Neuronal stem cell (in vitro differentiated cells): ENCODE results near the gene COL28A1.

ENCODE experiments used
- DNase-seq: peaks from one replicate; pipeline ENCODE4 v3.0.0-alpha.2; 2013; ENCODE audit warnings: low spot score
- H2AFZ ChIP-seq: one replicate; pipeline ENCODE4 v1.6.1; 2013; ENCODE audit warnings: mild to moderate bottlenecking, low read length, inconsistent platforms
- H2AK5ac ChIP-seq: 2 replicates; pipeline ENCODE4 v1.6.1; 2013; ENCODE audit warnings: low read depth, mild to moderate bottlenecking, inconsistent platforms, low read length, moderate library complexity, mixed read lengths
- H2BK120ac ChIP-seq: 2 replicates; pipeline ENCODE4 v1.6.1; 2013; ENCODE audit warnings: low read depth, mild to moderate bottlenecking, inconsistent platforms, low read length, moderate library complexity, mixed read lengths
- H2BK12ac ChIP-seq: one replicate; pipeline ENCODE4 v1.6.1; 2013; ENCODE audit warnings: low read length, inconsistent platforms
- H2BK15ac ChIP-seq: 2 replicates; pipeline ENCODE4 v1.6.1; 2013; ENCODE audit warnings: mild to moderate bottlenecking, low read length, inconsistent platforms, mixed read lengths
- H2BK5ac ChIP-seq: one replicate; pipeline ENCODE4 v1.6.1; 2013; ENCODE audit warnings: inconsistent platforms, mild to moderate bottlenecking, low read length, moderate library complexity
- H3K14ac ChIP-seq: one replicate; pipeline ENCODE4 v1.6.1; 2013; ENCODE audit warnings: low read length, inconsistent platforms
- H3K18ac ChIP-seq: 2 replicates; pipeline ENCODE4 v1.6.1; 2013; ENCODE audit warnings: low read length, inconsistent platforms
- H3K23ac ChIP-seq: 2 replicates; pipeline ENCODE4 v1.6.1; 2013; ENCODE audit warnings: low read depth, mild to moderate bottlenecking, mixed read lengths, low read length, inconsistent platforms; ENCODE audit not compliant: poor library complexity
- H3K27ac ChIP-seq: replicated peaks from 3 replicates; pipeline ENCODE4 v1.5.1; 2013; ENCODE audit warnings: low read length, inconsistent platforms
- H3K27me3 ChIP-seq, 3 experiments: 2 replicates each; pipeline ENCODE4 v1.6.1; 2013; ENCODE audit warnings: low read length in 3 of 3, mild to moderate bottlenecking in 2 of 3, inconsistent platforms in 1 of 3, low read depth in 1 of 3, mixed read lengths in 1 of 3, moderate library complexity in 1 of 3; ENCODE audit not compliant: control insufficient read depth in 3 of 3, insufficient read depth in 3 of 3
- H3K36me3 ChIP-seq, 2 donors: replicated peaks in 1 of 2; 2 replicates each; pipeline ENCODE4 v1.6.1; 2013; ENCODE audit warnings: low read length in 2 of 2; ENCODE audit not compliant: control insufficient read depth in 2 of 2, insufficient read depth in 2 of 2
- H3K4ac ChIP-seq: 2 replicates; pipeline ENCODE4 v1.6.1; 2013; ENCODE audit warnings: inconsistent platforms, mild to moderate bottlenecking, low read length, moderate library complexity
- H3K4me1 ChIP-seq, 2 donors: 1 replicate in 1 of 2; 2 replicates in 1 of 2; pipeline ENCODE4 v1.6.1; 2013; ENCODE audit warnings: low read length in 2 of 2, low read depth in 1 of 2; ENCODE audit not compliant: control insufficient read depth in 2 of 2, insufficient read depth in 1 of 2
- H3K4me2 ChIP-seq: one replicate; pipeline ENCODE4 v1.6.1; 2013; ENCODE audit warnings: mild to moderate bottlenecking, low read length, inconsistent platforms; ENCODE audit not compliant: insufficient read depth, poor library complexity, severe bottlenecking
- H3K4me3 ChIP-seq, 2 donors: 2 replicates each; pipeline ENCODE4 v1.5.1; 2013; ENCODE audit warnings: low read length in 2 of 2, mild to moderate bottlenecking in 2 of 2, inconsistent platforms in 1 of 2, moderate library complexity in 1 of 2
- H3K79me1 ChIP-seq: one replicate; pipeline ENCODE4 v1.6.1; 2013; ENCODE audit warnings: low read depth, mild to moderate bottlenecking, inconsistent platforms, low read length, moderate library complexity
- H3K9ac ChIP-seq: one replicate; pipeline ENCODE4 v1.6.1; 2013; ENCODE audit warnings: mild to moderate bottlenecking, low read depth, low read length, inconsistent platforms; ENCODE audit not compliant: poor library complexity
- H3K9me3 ChIP-seq, 2 donors: replicated peaks in 1 of 2; 2 replicates each; pipeline versions ENCODE3 to v1.6.1; 2013; ENCODE audit warnings: low read length in 2 of 2, mild to moderate bottlenecking in 2 of 2, inconsistent platforms in 1 of 2, low read depth in 1 of 2, mixed read lengths in 1 of 2, moderate library complexity in 1 of 2; ENCODE audit not compliant: control insufficient read depth in 2 of 2, insufficient read depth in 1 of 2
- H4K8ac ChIP-seq: one replicate; pipeline ENCODE4 v1.6.1; 2013; ENCODE audit warnings: low read depth, mild to moderate bottlenecking, inconsistent platforms, low read length, moderate library complexity
- H4K91ac ChIP-seq: one replicate; pipeline ENCODE4 v1.6.1; 2013; ENCODE audit warnings: low read length, low read depth, mild to moderate bottlenecking, inconsistent platforms; ENCODE audit not compliant: poor library complexity
- WGBS, 2 donors: extraction: QIAGEN DNeasy Blood & Tissue Kit; methylation state at CpG; one replicate each; pipeline ENCODE4 v1.1.7; 2013; ENCODE audit warnings: missing lambda C conversion rate in 2 of 2, mixed read lengths in 1 of 2; ENCODE audit not compliant: insufficient read length in 2 of 2, insufficient replicate concordance in 1 of 2; ENCODE audit errors: extremely low coverage in 2 of 2; 5-methylcytosine and 5-hydroxymethylcytosine counted together

COL28A1 gene

GRCh38 chr7:7312323-7312722 is 223.3 kb downstream of the COL28A1 start:
- Histone ChIP-seq H3K27ac (no peak overlapping the region), H3K4me3 (no peak overlapping the region), H2AK5ac (no peak overlapping the region), H3K4me1 (no peaks in the 10 kb centered on the region), H3K4me2 (no peak overlapping the region), H3K23ac (no peak overlapping the region), H2BK5ac (no peak overlapping the region), H2BK12ac (no peak overlapping the region), H3K36me3 (no peaks in the 10 kb centered on the region), H4K91ac (no peak overlapping the region), H3K27me3 (no peaks in the 10 kb centered on the region), H3K4ac (no peak overlapping the region), H4K8ac (no peak overlapping the region), H2BK120ac (no peak overlapping the region), H3K79me1 (no peaks in the 10 kb centered on the region), H3K9me3 (no peaks in the 10 kb centered on the region), H3K9ac (no peak overlapping the region), H2AFZ (no peak overlapping the region), H2BK15ac (no peak overlapping the region), H3K18ac (no peak overlapping the region), H3K14ac (no peak overlapping the region)
- WGBS, 2 donors: no CpG with 5 or more reads among the region's 2 CpGs
- no peak for DNase-seq

- H2BK5ac ChIP-seq: no peak overlapping the region
- H3K4ac ChIP-seq: no peak overlapping the region
- no peak overlapping the region for H3K9ac ChIP-seq
- H3K9me3 ChIP-seq: no peaks in the 10 kb centered on the region
- no peaks in the 10 kb centered on the region for H3K36me3 ChIP-seq
- H3K18ac ChIP-seq: no peak overlapping the region
- H3K23ac ChIP-seq: no peak overlapping the region
- no peak overlapping the region for H2AFZ ChIP-seq
- H4K8ac ChIP-seq: no peak overlapping the region
- no CpG with 5 or more reads among the region's 2 CpGs for WGBS, 2 donors
- H3K27me3 ChIP-seq: no peaks in the 10 kb centered on the region
- no peak overlapping the region for H3K27ac ChIP-seq
- H3K4me1 ChIP-seq: no peaks in the 10 kb centered on the region
- no peak overlapping the region for H2BK15ac ChIP-seq
- no peak overlapping the region for H4K91ac ChIP-seq
- no peak overlapping the region for H2BK120ac ChIP-seq
- no peak overlapping the region for H2AK5ac ChIP-seq
- H3K14ac ChIP-seq: no peak overlapping the region
- H2BK12ac ChIP-seq: no peak overlapping the region
- H3K79me1 ChIP-seq: no peaks in the 10 kb centered on the region
- no peak for DNase-seq
- no peak overlapping the region for H3K4me2 ChIP-seq
- no peak overlapping the region for H3K4me3 ChIP-seq
These were observed 224.7 kb downstream of the COL28A1 start for GRCh38 chr7:7311001-7311400.

- Histone ChIP-seq H3K9me3 (no peaks in the 10 kb centered on the region), H2BK15ac (no peak overlapping the region), H3K4ac (no peak overlapping the region), H2BK120ac (no peak overlapping the region), H3K27ac (no peak overlapping the region), H4K91ac (no peak overlapping the region), H3K4me2 (no peak overlapping the region), H2AFZ (no peak overlapping the region), H3K14ac (no peak overlapping the region), H2BK12ac (no peak overlapping the region), H3K18ac (no peak overlapping the region), H3K79me1 (no peaks in the 10 kb centered on the region), H3K4me3 (no peak overlapping the region), H3K27me3 (peaks cover 0 to 2% (median 0%) of the 10 kb centered on the region in 3 experiments), H2BK5ac (no peak overlapping the region), H3K23ac (no peak overlapping the region), H3K36me3 (no peaks in the 10 kb centered on the region), H2AK5ac (no peak overlapping the region), H3K9ac (no peak overlapping the region), H4K8ac (no peak overlapping the region), H3K4me1 (no peaks in the 10 kb centered on the region)
- DNase-seq: no peak
- WGBS, 2 donors: no CpG with 5 or more reads among the region's 1 CpG
These were observed 226.5 kb downstream of the COL28A1 start for GRCh38 chr7:7309203-7309602.
